ENCODE results near the gene PLPP1.

The PLPP1 gene

GRCh38 chr5:55534436-55535198 lies at the start of gene PLPP1:
Gene PLPP1, minus strand, starts transcription at chr5:55534964. Its CDS starts 335 bp downstream, at chr5:55534629.
- DNase-seq = peak; percentile 69 to 82

- no peak for DNase-seq
Measured at GRCh38 chr5:55583578-55583977, 48.8 kb upstream of the PLPP1 start.

GRCh38 chr5:55582256-55582655 lies 47.5 kb upstream of the PLPP1 start:
- DNase-seq = no peak

GRCh38 chr5:55580042-55580441 lies 45.3 kb upstream of the PLPP1 start:
- no peak for DNase-seq

GRCh38 chr5:55578771-55579170 lies 44.0 kb upstream of the PLPP1 start:
- DNase-seq = no peak

GRCh38 chr5:55577353-55578060 lies 42.7 kb upstream of the PLPP1 start:
- no peak for DNase-seq

GRCh38 chr5:55576661-55577060 lies 41.9 kb upstream of the PLPP1 start:
- no peak for DNase-seq

- no peak for DNase-seq
Measured at GRCh38 chr5:55575815-55576583, 41.2 kb upstream of the PLPP1 start.

GRCh38 chr5:55572600-55572999 lies 37.8 kb upstream of the PLPP1 start:
- no peak for DNase-seq

- DNase-seq = no peak
Measured at GRCh38 chr5:55572020-55572419, 37.3 kb upstream of the PLPP1 start.

GRCh38 chr5:55570570-55570969 lies 35.8 kb upstream of the PLPP1 start:
- DNase-seq = peak in 1 of 2 experiments; percentile 25

GRCh38 chr5:55570026-55570425 lies 35.3 kb upstream of the PLPP1 start:
- no peak for DNase-seq

- no peak for DNase-seq
Measured at GRCh38 chr5:55569513-55569865, 34.7 kb upstream of the PLPP1 start.

- no peak for DNase-seq
Measured at GRCh38 chr5:55568654-55569512, 34.1 kb upstream of the PLPP1 start.

- peak in 1 of 2 experiments; percentile 33 for DNase-seq
Measured at GRCh38 chr5:55564721-55565120, 30.0 kb upstream of the PLPP1 start.

- DNase-seq = no peak
Measured at GRCh38 chr5:55558484-55558883, 23.7 kb upstream of the PLPP1 start.

- DNase-seq = no peak
Measured at GRCh38 chr5:55557123-55557522, 22.4 kb upstream of the PLPP1 start.

- DNase-seq = peak; percentile 62 to 84
Measured at GRCh38 chr5:55554585-55555202, 19.9 kb upstream of the PLPP1 start.

- no peak for DNase-seq
Measured at GRCh38 chr5:55551904-55552303, 17.1 kb upstream of the PLPP1 start.

GRCh38 chr5:55551358-55551757 lies 16.6 kb upstream of the PLPP1 start:
- no peak for DNase-seq

- no peak for DNase-seq
Measured at GRCh38 chr5:55547781-55548180, 13.0 kb upstream of the PLPP1 start.

- DNase-seq = no peak
Measured at GRCh38 chr5:55546947-55547346, 12.2 kb upstream of the PLPP1 start.

All from NCI-H524 (cell line).